GM12872 (cell line): Measurements from ENCODE around the gene ZNF564.
A peak's percentile ranks its signal among the peaks of the same experiment; 100 is the strongest.

ENCODE experiments used
- TF ChIP-seq, protein P1 (sequence below): IDR thresholded peaks from 3 replicates; pipeline ENCODE4 v1.5.1; 2011; ENCODE audit warnings: low read depth, mild to moderate bottlenecking, low read length, moderate library complexity; ENCODE audit not compliant: insufficient read depth

The ZNF564 gene

DNA sequence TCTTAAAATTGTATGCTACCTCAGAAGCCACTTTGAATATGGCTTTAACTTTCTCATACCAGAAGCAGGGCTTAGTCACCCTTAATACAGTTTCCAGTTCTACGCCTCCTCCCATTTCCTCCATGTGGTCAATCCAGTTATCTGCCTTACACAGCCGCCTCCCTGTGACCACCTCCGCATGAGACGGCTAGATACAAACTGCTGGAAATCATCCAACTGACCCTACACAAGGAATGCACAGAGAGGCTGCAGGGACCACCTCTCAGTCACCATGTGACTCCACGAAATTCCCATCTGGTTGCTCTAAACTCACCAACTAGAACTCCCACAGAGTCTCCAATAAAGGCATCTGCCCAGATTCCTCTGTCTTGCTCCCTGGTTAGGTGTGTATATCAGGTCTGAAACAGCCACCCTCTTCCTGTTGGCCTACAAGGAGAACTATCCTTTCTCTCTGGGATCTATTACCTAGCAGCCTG lies 6.8 kb downstream of the ZNF564 start:
- TF ChIP-seq, protein P1, sequence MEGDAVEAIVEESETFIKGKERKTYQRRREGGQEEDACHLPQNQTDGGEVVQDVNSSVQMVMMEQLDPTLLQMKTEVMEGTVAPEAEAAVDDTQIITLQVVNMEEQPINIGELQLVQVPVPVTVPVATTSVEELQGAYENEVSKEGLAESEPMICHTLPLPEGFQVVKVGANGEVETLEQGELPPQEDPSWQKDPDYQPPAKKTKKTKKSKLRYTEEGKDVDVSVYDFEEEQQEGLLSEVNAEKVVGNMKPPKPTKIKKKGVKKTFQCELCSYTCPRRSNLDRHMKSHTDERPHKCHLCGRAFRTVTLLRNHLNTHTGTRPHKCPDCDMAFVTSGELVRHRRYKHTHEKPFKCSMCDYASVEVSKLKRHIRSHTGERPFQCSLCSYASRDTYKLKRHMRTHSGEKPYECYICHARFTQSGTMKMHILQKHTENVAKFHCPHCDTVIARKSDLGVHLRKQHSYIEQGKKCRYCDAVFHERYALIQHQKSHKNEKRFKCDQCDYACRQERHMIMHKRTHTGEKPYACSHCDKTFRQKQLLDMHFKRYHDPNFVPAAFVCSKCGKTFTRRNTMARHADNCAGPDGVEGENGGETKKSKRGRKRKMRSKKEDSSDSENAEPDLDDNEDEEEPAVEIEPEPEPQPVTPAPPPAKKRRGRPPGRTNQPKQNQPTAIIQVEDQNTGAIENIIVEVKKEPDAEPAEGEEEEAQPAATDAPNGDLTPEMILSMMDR, result no peak

DNA sequence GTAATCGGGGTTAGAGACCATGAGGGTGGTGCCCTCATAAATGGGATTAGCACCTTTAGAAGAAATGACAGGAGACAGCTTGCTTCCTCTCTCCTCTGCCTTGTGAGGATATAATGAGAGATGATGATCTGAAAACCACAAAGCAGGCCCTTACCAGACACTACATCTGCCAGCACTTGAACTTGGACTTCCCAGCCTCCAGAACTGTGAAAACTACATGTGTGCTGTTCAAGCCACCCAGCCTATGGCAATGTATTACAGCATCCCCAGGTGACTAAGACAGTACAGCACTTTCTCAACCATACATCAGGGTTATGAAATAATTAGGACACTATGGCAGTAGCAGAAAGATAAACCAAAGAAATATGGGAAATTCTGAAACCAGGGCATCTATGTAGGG lies 7.4 kb downstream of the ZNF564 start:
- TF ChIP-seq, protein P1, result no peak

DNA sequence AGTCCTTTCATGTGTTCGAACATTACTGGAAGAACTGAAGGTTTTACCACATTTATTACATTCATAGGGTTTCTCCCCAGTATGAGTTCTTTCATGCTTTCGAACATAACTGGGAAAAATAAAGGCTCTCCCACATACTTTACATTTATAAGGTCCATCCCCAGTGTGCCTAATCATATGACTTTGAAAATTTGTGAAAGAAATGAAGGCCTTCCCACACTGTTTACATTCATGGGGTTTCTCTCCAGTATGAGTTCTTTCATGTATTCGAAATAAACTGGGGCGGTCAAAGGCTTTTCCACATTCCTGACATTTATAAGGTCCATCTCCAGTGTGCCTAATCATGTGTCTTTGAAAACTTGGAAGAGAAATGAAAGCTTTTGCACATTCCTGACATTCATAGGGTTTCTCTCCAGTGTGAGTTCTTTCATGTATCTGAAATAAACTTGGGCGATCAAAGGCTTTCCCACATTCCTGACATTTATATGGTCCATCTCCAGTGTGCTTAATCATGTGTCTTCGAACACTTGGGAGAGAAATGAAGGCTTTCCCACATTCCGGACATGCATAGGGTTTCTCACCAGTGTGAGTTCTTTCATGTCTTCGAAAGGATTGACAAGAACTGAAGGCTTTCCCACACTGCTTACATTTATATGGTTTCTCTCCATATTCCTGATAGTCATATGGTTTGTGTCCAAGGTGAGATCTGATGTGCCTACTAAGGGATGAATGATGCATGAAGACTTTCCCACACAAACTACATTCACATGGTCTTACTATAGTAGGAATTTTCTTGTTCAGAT lies 24.0 kb downstream of the ZNF564 start:
- TF ChIP-seq, protein P1, result no peak

DNA sequence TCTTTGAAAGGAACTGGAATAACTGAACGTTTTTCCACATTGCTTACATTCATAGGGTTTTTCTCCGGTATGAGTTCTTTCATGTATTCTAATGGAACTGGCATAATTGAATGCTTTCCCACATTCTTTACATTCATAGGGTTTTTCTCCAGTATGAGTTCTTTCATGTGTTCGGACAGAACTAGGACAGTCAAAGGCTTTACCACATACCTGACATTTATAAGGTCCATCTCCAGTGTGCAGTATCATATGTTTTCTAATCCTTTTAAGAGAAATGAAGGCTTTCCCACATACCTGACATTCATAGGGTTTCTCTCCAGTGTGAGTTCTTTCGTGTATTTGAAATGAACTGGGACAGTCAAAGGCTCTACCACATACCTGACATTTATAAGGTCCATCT lies 24.7 kb downstream of the ZNF564 start:
- TF ChIP-seq, protein P1, result no peak

DNA sequence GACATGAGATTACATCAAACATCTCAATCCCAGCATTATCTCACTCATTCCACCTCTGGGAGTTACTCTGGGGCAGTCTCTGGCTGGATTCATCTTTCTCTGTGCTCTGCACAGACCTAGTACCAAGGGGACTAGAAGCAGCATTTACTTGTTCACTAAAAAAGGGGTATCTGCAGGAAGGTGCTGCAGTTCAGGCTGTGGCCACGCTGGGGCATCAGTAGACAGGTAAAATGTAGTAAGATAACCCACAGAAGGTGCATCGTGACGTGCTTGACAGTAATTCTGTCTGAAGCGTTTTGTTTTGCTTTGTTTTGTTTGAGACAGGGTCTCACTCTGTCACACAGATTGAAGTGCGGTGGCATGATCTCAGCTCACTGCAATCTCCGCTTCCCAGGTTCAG lies 29.3 kb downstream of the ZNF564 start:
- TF ChIP-seq, protein P1, result peak; percentile 46; the same call in 2 of the 3 replicates

DNA sequence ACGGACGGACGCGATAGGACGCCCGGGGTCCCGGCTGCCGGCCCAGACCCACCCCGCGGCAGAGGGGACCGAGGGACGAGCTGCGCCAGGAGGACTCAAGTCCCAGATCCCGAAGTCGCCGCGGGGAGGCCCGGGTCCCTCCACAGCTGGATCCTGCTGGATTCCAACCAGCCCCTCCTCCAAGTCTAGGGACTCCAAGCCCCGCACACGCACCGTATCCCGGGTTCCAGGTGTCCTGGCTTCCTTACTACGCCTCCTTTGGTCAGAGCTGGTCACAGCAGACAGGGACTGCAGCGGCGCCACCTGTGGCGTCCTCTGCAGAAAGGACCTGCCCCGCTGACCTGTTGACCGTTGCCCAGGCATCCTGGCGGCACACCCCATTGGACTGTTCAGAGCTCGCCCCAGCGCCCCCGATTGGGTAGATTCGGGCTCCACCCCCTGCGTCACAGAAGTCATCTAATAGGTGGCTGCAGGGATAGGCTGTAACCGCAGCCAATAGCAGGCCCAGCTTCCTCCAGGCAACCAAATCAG lies 37.7 kb downstream of the ZNF564 start:
- TF ChIP-seq, protein P1, result no peak

DNA sequence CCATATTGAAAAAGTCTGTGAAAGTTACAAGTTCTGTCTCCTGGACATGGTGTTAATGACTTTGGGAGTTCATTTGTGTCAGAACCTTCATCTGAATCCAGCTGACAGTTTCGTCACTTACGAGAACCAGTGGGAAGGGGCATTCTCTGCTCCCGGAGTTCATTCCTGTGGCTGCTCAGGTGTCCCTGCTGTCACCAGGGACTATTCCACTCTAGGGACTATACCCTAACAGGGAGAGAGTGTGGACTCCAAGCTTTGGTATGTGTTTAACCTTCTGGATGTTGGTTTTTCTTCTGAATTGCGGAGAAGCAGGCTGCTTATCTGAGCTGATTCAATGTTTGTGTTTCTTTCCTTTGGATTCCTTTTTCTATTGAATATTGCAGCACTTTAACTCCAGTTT lies 54.2 kb downstream of the ZNF564 start:
- TF ChIP-seq, protein P1, result no peak
